Neural cell (in vitro differentiated cells): ENCODE measurements around the gene LILRB2. TPM values are rescaled to one million over a fixed set of nuclear protein-coding genes. Genes with fewer than 3 reads are reported as not detected.
"Not testable (repeated sequence)": the region's sequence is repeated elsewhere in the genome, so short reads cannot be mapped to it uniquely, and the experiment has no call there.

Source experiments
- H2AFZ ChIP-seq: fragments of 200-600, 300-800 bp; sonication (generic), shearing (Covaris generic); 2 replicates; pipeline ENCODE4 v1.6.0; 2014; ENCODE audit warnings: low read depth, mild to moderate bottlenecking, antibody characterized with exemption, low read length, moderate library complexity
- H3F3A ChIP-seq: fragments of 200-600 bp; shearing (Covaris generic); 2 replicates; pipeline ENCODE4 v1.6.1; 2016; ENCODE audit warnings: mild to moderate bottlenecking, moderate library complexity, mixed read lengths, antibody characterized with exemption, low read length; ENCODE audit not compliant: insufficient read depth, poor library complexity, severe bottlenecking
- H3K27ac ChIP-seq: fragments of 200-600, 300-800 bp; sonication (generic), shearing (Covaris generic); 2 replicates; pipeline ENCODE4 v1.5.1; 2014; ENCODE audit warnings: mild to moderate bottlenecking, low read length, moderate library complexity
- H3K27me3 ChIP-seq: fragments of 300-800, 200-600 bp; sonication (generic), shearing (Covaris generic); 2 replicates; pipeline ENCODE4 v1.6.0; 2014; ENCODE audit warnings: mild to moderate bottlenecking, low read depth, low read length, moderate library complexity; ENCODE audit not compliant: insufficient read depth
- H3K36me3 ChIP-seq: fragments of 300-800, 200-600 bp; sonication (generic), shearing (Covaris generic); 2 replicates; pipeline ENCODE4 v1.5.1; 2014; ENCODE audit warnings: mild to moderate bottlenecking, antibody characterized with exemption, low read length, moderate library complexity; ENCODE audit not compliant: insufficient read depth
- H3K4me2 ChIP-seq: fragments of 300-800, 200-600 bp; sonication (generic), shearing (Covaris generic); 2 replicates; pipeline ENCODE4 v1.6.0; 2014; ENCODE audit warnings: mild to moderate bottlenecking, low read length
- H3K4me3 ChIP-seq: fragments of 300-800, 200-600 bp; sonication (generic), shearing (Covaris generic); 2 replicates; pipeline ENCODE4 v1.5.1; 2014; ENCODE audit warnings: mild to moderate bottlenecking, low read length, moderate library complexity
- H3K79me2 ChIP-seq: fragments of 200-600 bp; shearing (Covaris generic); replicated peaks from 2 replicates; pipeline ENCODE4 v1.6.0; 2014; ENCODE audit warnings: mild to moderate bottlenecking, low read length, moderate library complexity; ENCODE audit not compliant: insufficient read depth
- H3K9ac ChIP-seq: fragments of 300-800, 200-600 bp; sonication (generic), shearing (Covaris generic); 2 replicates; pipeline ENCODE4 v1.6.1; 2016; ENCODE audit warnings: mild to moderate bottlenecking, low read length, mixed read lengths
- H3K9me2 ChIP-seq: fragments of 200-600 bp; shearing (Covaris generic); 2 replicates; pipeline ENCODE4 v1.6.1; 2016; ENCODE audit warnings: mild to moderate bottlenecking, low read length, mixed read lengths; ENCODE audit not compliant: insufficient read depth
- H3K9me3 ChIP-seq: fragments of 200-600, 300-800 bp; sonication (generic), shearing (Covaris generic); 2 replicates; pipeline ENCODE4 v1.6.1; 2016; ENCODE audit warnings: mild to moderate bottlenecking, mixed run types, low read length, moderate library complexity, mixed read lengths
- H4K20me1 ChIP-seq: fragments of 200-600 bp; shearing (Covaris generic); 2 replicates; pipeline ENCODE4 v1.6.1; 2016; ENCODE audit warnings: mild to moderate bottlenecking, mixed run types; ENCODE audit not compliant: insufficient read depth
- CTCF ChIP-seq: fragments of 450-650 bp; IDR thresholded peaks from 2 replicates; pipeline ENCODE4 v1.5.1; 2014; ENCODE audit warnings: antibody characterized with exemption, mild to moderate bottlenecking, moderate library complexity; ENCODE audit not compliant: poor library complexity, severe bottlenecking
- EP300 ChIP-seq: fragments of 450-650 bp; conservative IDR thresholded peaks from 2 replicates; pipeline ENCODE4 v1.6.1; 2014; ENCODE audit warnings: antibody characterized with exemption, mild to moderate bottlenecking, moderate library complexity; ENCODE audit not compliant: poor library complexity, severe bottlenecking
- EZH2 ChIP-seq: fragments of 200-600, 300-800 bp; shearing (Covaris generic), sonication (generic); IDR thresholded peaks from 2 replicates; pipeline ENCODE4 v1.6.1; 2014; ENCODE audit warnings: antibody characterized with exemption, low read length, borderline replicate concordance, mild to moderate bottlenecking; ENCODE audit not compliant: insufficient read depth, poor library complexity, severe bottlenecking
- MXI1 ChIP-seq: fragments of 450-650 bp; conservative IDR thresholded peaks from 2 replicates; pipeline ENCODE4 v1.6.1; 2014; ENCODE audit warnings: antibody characterized with exemption, mild to moderate bottlenecking; ENCODE audit not compliant: poor library complexity, severe bottlenecking
- POLR2AphosphoS5 ChIP-seq: IDR thresholded peaks from 2 replicates; pipeline ENCODE4 v1.6.1; 2012
- RAD21 ChIP-seq: fragments of 450-650 bp; conservative IDR thresholded peaks from 2 replicates; pipeline ENCODE4 v1.6.1; 2014; ENCODE audit warnings: antibody characterized with exemption, mild to moderate bottlenecking, moderate library complexity
- REST ChIP-seq: IDR thresholded peaks from 2 replicates; pipeline ENCODE4 v1.6.1; 2012; ENCODE audit warnings: borderline replicate concordance
- SMC3 ChIP-seq: fragments of 450-650 bp; conservative IDR thresholded peaks from 2 replicates; pipeline ENCODE4 v1.6.1; 2014; ENCODE audit warnings: antibody characterized with exemption, mild to moderate bottlenecking, moderate library complexity; ENCODE audit not compliant: poor library complexity
- TAF1 ChIP-seq: IDR thresholded peaks from 2 replicates; pipeline ENCODE4 v1.6.1; 2012; ENCODE audit warnings: low read depth
- polyA minus RNA-seq: library from RNA; depleted of rRNA, polyadenylated mRNA; stranded (reverse); fragments of >200 nt; gene quantifications from 2 replicates; pipeline ENCODE4 v1.2.3, GENCODE V29; 2014
- polyA plus RNA-seq: library from polyadenylated mRNA; depleted of rRNA; stranded (reverse); fragments of >200 nt; gene quantifications from 2 replicates; pipeline ENCODE4 v1.2.3, GENCODE V29; 2014

Gene LILRB2
- polyA plus RNA-seq (not detected in 2 replicates), polyA minus RNA-seq (not detected in 2 replicates)

GRCh38 chr19:54281007-54281728 is at the start of gene LILRB2:
TSS of gene LILRB2 (minus strand) at chr19:54281110. CDS start at chr19:54280496, 614 bp downstream.
- H2AFZ ChIP-seq, result no peak within 1 kb of the TSS
- H3K27ac ChIP-seq, result no peak within 1 kb of the TSS
- no peaks in the 10 kb centered on the region for H3K9me3 ChIP-seq
- H3F3A ChIP-seq, result no peaks in the 10 kb centered on the region
- H3K9ac ChIP-seq, result no peak within 1 kb of the TSS
- no peak for TF ChIP-seq REST
- TF ChIP-seq CTCF, result no peak
- no peak for TF ChIP-seq POLR2AphosphoS5
- TF ChIP-seq MXI1, result no peak
- TF ChIP-seq RAD21, result no peak
- no peak for TF ChIP-seq SMC3
- no peak for TF ChIP-seq EP300
- TF ChIP-seq EZH2, result no peak
- no peak for TF ChIP-seq TAF1
- no peaks in the 10 kb centered on the region for H3K9me2 ChIP-seq
- H3K79me2 ChIP-seq, result no peaks in the 10 kb centered on the region
- no peaks in the 10 kb centered on the region for H3K36me3 ChIP-seq
- no peak within 1 kb of the TSS for H3K4me3 ChIP-seq
- no peaks in the 10 kb centered on the region for H4K20me1 ChIP-seq
- H3K27me3 ChIP-seq, result no peaks in the 10 kb centered on the region
- H3K4me2 ChIP-seq, result no peak within 1 kb of the TSS

- no peaks in the 10 kb centered on the region for H3F3A ChIP-seq
- H3K36me3 ChIP-seq, result no peaks in the 10 kb centered on the region
- no peak for TF ChIP-seq RAD21
- no peak for TF ChIP-seq POLR2AphosphoS5
- TF ChIP-seq MXI1, result no peak
- no peak for TF ChIP-seq EP300
- no peak for TF ChIP-seq EZH2
- TF ChIP-seq TAF1, result no peak
- no peak for TF ChIP-seq REST
- no peak for TF ChIP-seq CTCF
- no peak for TF ChIP-seq SMC3
- no peaks in the 10 kb centered on the region for H3K9me3 ChIP-seq
- H3K9me2 ChIP-seq, result no peaks in the 10 kb centered on the region
- H3K4me2 ChIP-seq, result no peak overlapping the region
- H2AFZ ChIP-seq, result no peak overlapping the region
- H3K27me3 ChIP-seq, result no peaks in the 10 kb centered on the region
- no peak overlapping the region for H3K9ac ChIP-seq
- H3K27ac ChIP-seq, result no peak overlapping the region
- H3K4me3 ChIP-seq, result no peak overlapping the region
- H4K20me1 ChIP-seq, result no peaks in the 10 kb centered on the region
- H3K79me2 ChIP-seq, result no peaks in the 10 kb centered on the region
Observed at GRCh38 chr19:54329476-54330165, 48.7 kb upstream of the LILRB2 start.

- not testable (repeated sequence) for H3K9ac ChIP-seq, H3F3A ChIP-seq, H3K27me3 ChIP-seq, H3K9me3 ChIP-seq, H3K79me2 ChIP-seq, H3K4me3 ChIP-seq, H2AFZ ChIP-seq, H3K27ac ChIP-seq, H3K9me2 ChIP-seq, H3K36me3 ChIP-seq, H3K4me2 ChIP-seq, H4K20me1 ChIP-seq
Observed at GRCh38 chr19:54328781-54329180, 47.9 kb upstream of the LILRB2 start.
